ENCODE data around the gene TGFBR1.

Gene TGFBR1

GRCh38 chr9:99108131-99108530, 3.2 kb downstream of the TGFBR1 start:
- DNase-seq: no peak

GRCh38 chr9:99109522-99109921, 4.6 kb downstream of the TGFBR1 start:
- DNase-seq: no peak

- DNase-seq: no peak
Observed at GRCh38 chr9:99112750-99113413, 8.0 kb downstream of the TGFBR1 start.

- DNase-seq: no peak
Observed at GRCh38 chr9:99113414-99114048, 8.6 kb downstream of the TGFBR1 start.

GRCh38 chr9:99114049-99114440, 9.1 kb downstream of the TGFBR1 start:
- no peak for DNase-seq

GRCh38 chr9:99114846-99115500, 10.1 kb downstream of the TGFBR1 start:
- DNase-seq: no peak

GRCh38 chr9:99116003-99116411, 11.1 kb downstream of the TGFBR1 start:
- DNase-seq: no peak

GRCh38 chr9:99118782-99119466, 14.0 kb downstream of the TGFBR1 start:
- DNase-seq: no peak

GRCh38 chr9:99119976-99120655, 15.2 kb downstream of the TGFBR1 start:
- no peak for DNase-seq

GRCh38 chr9:99121604-99122003, 16.7 kb downstream of the TGFBR1 start:
- DNase-seq: no peak

GRCh38 chr9:99124534-99125255, 19.8 kb downstream of the TGFBR1 start:
- DNase-seq: no peak

- no peak for DNase-seq
Observed at GRCh38 chr9:99125446-99125845, 20.5 kb downstream of the TGFBR1 start.

- no peak for DNase-seq
Observed at GRCh38 chr9:99126312-99126711, 21.4 kb downstream of the TGFBR1 start.

- DNase-seq: no peak
Observed at GRCh38 chr9:99127356-99128132, 22.6 kb downstream of the TGFBR1 start.

GRCh38 chr9:99128133-99128406, 23.2 kb downstream of the TGFBR1 start:
- DNase-seq: no peak

- DNase-seq: no peak
Observed at GRCh38 chr9:99129091-99129490, 24.2 kb downstream of the TGFBR1 start.

GRCh38 chr9:99130069-99130468, 25.2 kb downstream of the TGFBR1 start:
- DNase-seq: no peak

- no peak for DNase-seq
Observed at GRCh38 chr9:99133145-99133544, 28.2 kb downstream of the TGFBR1 start.

- no peak for DNase-seq
Observed at GRCh38 chr9:99134893-99135341, 30.0 kb downstream of the TGFBR1 start.

GRCh38 chr9:99135456-99135855, 30.5 kb downstream of the TGFBR1 start:
- DNase-seq: no peak

GRCh38 chr9:99137225-99137624, 32.3 kb downstream of the TGFBR1 start:
- DNase-seq: no peak

- no peak for DNase-seq
Observed at GRCh38 chr9:99137891-99138290, 33.0 kb downstream of the TGFBR1 start.
